ENCODE data around the gene PDZD11. TPM values are rescaled to one million over a fixed set of nuclear protein-coding genes. Genes with fewer than 3 reads are reported as not detected.

PDZD11 gene
- total and polyA plus RNA-seq, 2 donors, result 25.4 to 54.6 TPM

- no peaks in the 10 kb centered on the region for H3K9me3 ChIP-seq (ENCODE audit: control insufficient read depth in 2 of 2, insufficient read depth in 1 of 2, low read length in 1 of 2)
- H3K36me3 ChIP-seq (ENCODE audit: control insufficient read depth in 2 of 2, insufficient read depth in 2 of 2, low read length in 1 of 2), result no peaks in the 10 kb centered on the region
- no peak within 1 kb of the TSS for H3K27ac ChIP-seq (ENCODE audit: low read depth in 1 of 2, low read length in 1 of 2)
- no peaks in the 10 kb centered on the region for H3K27me3 ChIP-seq (ENCODE audit: control insufficient read depth in 2 of 2, insufficient read depth in 1 of 2, low read length in 1 of 2)
- H3K4me3 ChIP-seq (ENCODE audit: low read length in 2 of 2), result no peak within 1 kb of the TSS
- DNase-seq (ENCODE audit: low read depth in 6 of 9, low spot score in 9 of 9), result no peak
- no peaks in the 10 kb centered on the region for H3K4me1 ChIP-seq (ENCODE audit: control insufficient read depth in 2 of 2, insufficient read depth in 2 of 2, low read length in 2 of 2)
These were observed 21.7 kb downstream of the PDZD11 start, which contains the start of gene ARR3 for GRCh38 chrX:70268034-70268433. Gene ARR3, plus strand, starts transcription at chrX:70268334. Its CDS starts 1,052 bp downstream, at chrX:70269386.

- Histone ChIP-seq H3K9me3 (ENCODE audit: control insufficient read depth in 2 of 2, insufficient read depth in 1 of 2, low read length in 1 of 2) (no peaks in the 10 kb centered on the region), H3K4me3 (ENCODE audit: low read length in 2 of 2) (no peak overlapping the region), H3K27me3 (ENCODE audit: control insufficient read depth in 2 of 2, insufficient read depth in 1 of 2, low read length in 1 of 2) (no peaks in the 10 kb centered on the region), H3K36me3 (ENCODE audit: control insufficient read depth in 2 of 2, insufficient read depth in 2 of 2, low read length in 1 of 2) (no peaks in the 10 kb centered on the region), H3K4me1 (ENCODE audit: control insufficient read depth in 2 of 2, insufficient read depth in 2 of 2, low read length in 2 of 2) (no peaks in the 10 kb centered on the region), H3K27ac (ENCODE audit: low read depth in 1 of 2, low read length in 1 of 2) (no peak overlapping the region)
- 90% methylated on average over 3 of the region's 3 CpGs for WGBS
- DNase-seq (ENCODE audit: low read depth in 6 of 9, low spot score in 9 of 9), result no peak
These were observed 24.9 kb downstream of the PDZD11 start for GRCh38 chrX:70264784-70265183.

DNA sequence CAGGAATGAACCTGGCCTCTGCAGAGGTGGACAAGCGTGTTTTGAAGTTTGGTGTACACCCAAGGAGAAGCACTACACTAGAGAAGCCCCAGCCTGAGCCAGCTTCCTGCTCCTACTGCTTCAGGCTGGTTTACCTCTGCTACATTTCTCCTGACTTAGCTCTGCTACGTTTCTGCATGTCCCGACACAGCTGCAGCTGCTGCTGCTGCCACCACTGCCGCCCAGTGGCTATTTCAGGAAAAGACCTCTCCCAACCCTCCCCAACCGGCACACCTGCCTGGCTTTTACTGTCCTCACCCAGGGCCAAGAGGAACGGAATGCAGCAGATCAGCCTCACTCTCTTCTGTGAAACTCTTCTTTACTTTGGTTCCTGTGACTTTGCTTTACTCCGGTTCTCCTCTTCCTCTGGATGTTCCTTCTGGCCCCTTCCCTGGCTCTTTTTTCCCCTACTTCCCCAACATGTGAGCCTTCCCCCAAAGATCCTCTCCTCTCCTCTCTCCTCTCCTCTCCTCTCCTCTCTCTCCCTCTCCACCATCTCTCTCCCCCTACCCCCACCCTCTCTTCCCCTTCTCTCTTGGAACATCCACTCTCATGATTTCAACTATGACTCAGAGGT, 26.7 kb downstream of the PDZD11 start:
- H3K27ac ChIP-seq (ENCODE audit: low read depth in 1 of 2, low read length in 1 of 2), result no peak overlapping the region
- no peaks in the 10 kb centered on the region for H3K36me3 ChIP-seq (ENCODE audit: control insufficient read depth in 2 of 2, insufficient read depth in 2 of 2, low read length in 1 of 2)
- no peaks in the 10 kb centered on the region for H3K27me3 ChIP-seq (ENCODE audit: control insufficient read depth in 2 of 2, insufficient read depth in 1 of 2, low read length in 1 of 2)
- H3K4me3 ChIP-seq (ENCODE audit: low read length in 2 of 2), result no peak overlapping the region
- WGBS, result 39% methylated on average over 7 of the region's 7 CpGs
- no peaks in the 10 kb centered on the region for H3K9me3 ChIP-seq (ENCODE audit: control insufficient read depth in 2 of 2, insufficient read depth in 1 of 2, low read length in 1 of 2)
- no peaks in the 10 kb centered on the region for H3K4me1 ChIP-seq (ENCODE audit: control insufficient read depth in 2 of 2, insufficient read depth in 2 of 2, low read length in 2 of 2)
- DNase-seq (ENCODE audit: low read depth in 6 of 9, low spot score in 9 of 9), result peak in 8 of 9 donors; percentile 2 to 55 (median 22)

DNA sequence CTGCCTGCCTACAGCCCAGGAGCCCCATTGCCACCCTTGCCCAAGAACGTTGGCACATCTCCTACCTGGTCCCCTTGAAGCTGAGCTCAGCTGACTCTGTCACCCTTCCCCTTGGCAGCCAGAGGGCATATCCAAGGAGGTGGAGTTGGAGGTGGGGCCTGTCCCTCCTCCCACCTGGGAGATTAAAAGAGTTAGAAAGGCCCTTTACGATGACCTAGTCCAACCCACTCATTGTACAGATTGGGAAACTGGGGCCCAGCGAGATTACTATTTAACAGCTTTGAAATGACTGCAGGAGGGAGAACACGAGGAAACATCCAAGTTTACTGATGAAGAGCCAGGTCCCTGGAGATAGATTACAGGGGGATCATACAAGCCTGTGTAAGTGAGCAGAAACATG, 29.6 kb downstream of the PDZD11 start, which contains the start of gene P2RY4:
Gene P2RY4 (minus strand): TSS at position 101 of the 400 bp plus-strand sequence. CDS start 580 bp downstream, outside the sequence.
- no peak for DNase-seq (ENCODE audit: low read depth in 6 of 9, low spot score in 9 of 9)
- no peaks in the 10 kb centered on the region for H3K4me1 ChIP-seq (ENCODE audit: control insufficient read depth in 2 of 2, insufficient read depth in 2 of 2, low read length in 2 of 2)
- 93% methylated on average over 4 of the region's 4 CpGs for WGBS
- H3K27me3 ChIP-seq (ENCODE audit: control insufficient read depth in 2 of 2, insufficient read depth in 1 of 2, low read length in 1 of 2), result no peaks in the 10 kb centered on the region
- H3K36me3 ChIP-seq (ENCODE audit: control insufficient read depth in 2 of 2, insufficient read depth in 2 of 2, low read length in 1 of 2), result no peaks in the 10 kb centered on the region
- H3K27ac ChIP-seq (ENCODE audit: low read depth in 1 of 2, low read length in 1 of 2), result no peak within 1 kb of the TSS
- no peaks in the 10 kb centered on the region for H3K9me3 ChIP-seq (ENCODE audit: control insufficient read depth in 2 of 2, insufficient read depth in 1 of 2, low read length in 1 of 2)
- no peak within 1 kb of the TSS for H3K4me3 ChIP-seq (ENCODE audit: low read length in 2 of 2)

- Histone ChIP-seq H3K4me3 (ENCODE audit: low read length in 2 of 2) (no peak overlapping the region), H3K27ac (ENCODE audit: low read depth in 1 of 2, low read length in 1 of 2) (no peak overlapping the region), H3K4me1 (ENCODE audit: control insufficient read depth in 2 of 2, insufficient read depth in 2 of 2, low read length in 2 of 2) (no peaks in the 10 kb centered on the region), H3K9me3 (ENCODE audit: control insufficient read depth in 2 of 2, insufficient read depth in 1 of 2, low read length in 1 of 2) (no peaks in the 10 kb centered on the region), H3K27me3 (ENCODE audit: control insufficient read depth in 2 of 2, insufficient read depth in 1 of 2, low read length in 1 of 2) (no peaks in the 10 kb centered on the region), H3K36me3 (ENCODE audit: control insufficient read depth in 2 of 2, insufficient read depth in 2 of 2, low read length in 1 of 2) (no peaks in the 10 kb centered on the region)
- no peak for DNase-seq (ENCODE audit: low read depth in 6 of 9, low spot score in 9 of 9)
- 93% methylated on average over 5 of the region's 5 CpGs for WGBS
These were observed 32.1 kb downstream of the PDZD11 start for GRCh38 chrX:70257423-70258288.

- Histone ChIP-seq H3K36me3 (ENCODE audit: control insufficient read depth in 2 of 2, insufficient read depth in 2 of 2, low read length in 1 of 2) (no peaks in the 10 kb centered on the region), H3K4me1 (ENCODE audit: control insufficient read depth in 2 of 2, insufficient read depth in 2 of 2, low read length in 2 of 2) (no peaks in the 10 kb centered on the region), H3K4me3 (ENCODE audit: low read length in 2 of 2) (no peak overlapping the region), H3K27me3 (ENCODE audit: control insufficient read depth in 2 of 2, insufficient read depth in 1 of 2, low read length in 1 of 2) (no peaks in the 10 kb centered on the region), H3K27ac (ENCODE audit: low read depth in 1 of 2, low read length in 1 of 2) (no peak overlapping the region), H3K9me3 (ENCODE audit: control insufficient read depth in 2 of 2, insufficient read depth in 1 of 2, low read length in 1 of 2) (no peaks in the 10 kb centered on the region)
- WGBS, result 97% methylated on average over 2 of the region's 2 CpGs
- DNase-seq (ENCODE audit: low read depth in 6 of 9, low spot score in 9 of 9), result no peak
These were observed 34.3 kb downstream of the PDZD11 start for GRCh38 chrX:70255452-70255851.

GRCh38 chrX:70254909-70255308, 34.8 kb downstream of the PDZD11 start:
- Histone ChIP-seq H3K27ac (ENCODE audit: low read depth in 1 of 2, low read length in 1 of 2) (no peak overlapping the region), H3K4me1 (ENCODE audit: control insufficient read depth in 2 of 2, insufficient read depth in 2 of 2, low read length in 2 of 2) (no peaks in the 10 kb centered on the region), H3K27me3 (ENCODE audit: control insufficient read depth in 2 of 2, insufficient read depth in 1 of 2, low read length in 1 of 2) (no peaks in the 10 kb centered on the region), H3K36me3 (ENCODE audit: control insufficient read depth in 2 of 2, insufficient read depth in 2 of 2, low read length in 1 of 2) (no peaks in the 10 kb centered on the region), H3K4me3 (ENCODE audit: low read length in 2 of 2) (no peak overlapping the region), H3K9me3 (ENCODE audit: control insufficient read depth in 2 of 2, insufficient read depth in 1 of 2, low read length in 1 of 2) (no peaks in the 10 kb centered on the region)
- DNase-seq (ENCODE audit: low read depth in 6 of 9, low spot score in 9 of 9), result no peak
- 98% methylated on average over 3 of the region's 3 CpGs for WGBS

GRCh38 chrX:70254063-70254400, 35.7 kb downstream of the PDZD11 start:
- 97% methylated on average over 1 of the region's 1 CpG for WGBS
- DNase-seq (ENCODE audit: low read depth in 6 of 9, low spot score in 9 of 9), result no peak
- Histone ChIP-seq H3K4me1 (ENCODE audit: control insufficient read depth in 2 of 2, insufficient read depth in 2 of 2, low read length in 2 of 2) (no peaks in the 10 kb centered on the region), H3K27me3 (ENCODE audit: control insufficient read depth in 2 of 2, insufficient read depth in 1 of 2, low read length in 1 of 2) (no peaks in the 10 kb centered on the region), H3K9me3 (ENCODE audit: control insufficient read depth in 2 of 2, insufficient read depth in 1 of 2, low read length in 1 of 2) (no peaks in the 10 kb centered on the region), H3K27ac (ENCODE audit: low read depth in 1 of 2, low read length in 1 of 2) (no peak overlapping the region), H3K4me3 (ENCODE audit: low read length in 2 of 2) (no peak overlapping the region), H3K36me3 (ENCODE audit: control insufficient read depth in 2 of 2, insufficient read depth in 2 of 2, low read length in 1 of 2) (no peaks in the 10 kb centered on the region)

DNA sequence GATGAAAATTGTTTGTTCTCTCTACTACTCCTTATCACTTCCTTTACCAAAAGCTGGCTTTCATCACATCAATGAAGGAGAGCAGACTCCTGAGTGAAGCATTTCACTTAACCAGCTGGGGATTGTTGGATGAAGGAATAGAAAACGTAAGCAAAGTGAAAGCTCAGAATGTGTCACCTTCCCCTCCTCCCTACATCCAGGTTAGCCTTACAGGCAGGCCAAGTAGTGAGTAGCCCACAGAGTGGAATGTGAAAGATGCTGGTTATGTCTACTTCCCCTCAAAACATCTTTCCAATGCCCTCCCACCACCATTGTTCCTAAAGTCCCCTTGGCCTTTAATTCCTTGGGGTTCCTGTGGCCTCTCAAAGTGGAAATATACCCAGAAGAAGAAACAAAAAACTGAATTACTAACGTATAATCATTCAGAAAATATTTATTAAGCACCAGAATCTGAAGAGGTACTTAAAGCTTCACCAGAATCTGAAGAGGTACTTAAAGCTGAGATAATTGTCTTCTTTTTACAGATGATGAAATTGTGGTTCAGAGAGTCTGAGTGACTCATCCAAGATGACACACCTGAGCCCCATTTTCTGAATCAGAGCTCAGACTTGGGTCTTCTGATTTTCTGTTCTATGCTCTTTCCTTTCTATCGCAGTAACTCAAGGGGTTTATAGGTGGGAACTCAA, 36.2 kb downstream of the PDZD11 start:
- Histone ChIP-seq H3K4me1 (ENCODE audit: control insufficient read depth in 2 of 2, insufficient read depth in 2 of 2, low read length in 2 of 2) (no peaks in the 10 kb centered on the region), H3K9me3 (ENCODE audit: control insufficient read depth in 2 of 2, insufficient read depth in 1 of 2, low read length in 1 of 2) (no peaks in the 10 kb centered on the region), H3K4me3 (ENCODE audit: low read length in 2 of 2) (no peak overlapping the region), H3K27me3 (ENCODE audit: control insufficient read depth in 2 of 2, insufficient read depth in 1 of 2, low read length in 1 of 2) (no peaks in the 10 kb centered on the region), H3K27ac (ENCODE audit: low read depth in 1 of 2, low read length in 1 of 2) (no peak overlapping the region), H3K36me3 (ENCODE audit: control insufficient read depth in 2 of 2, insufficient read depth in 2 of 2, low read length in 1 of 2) (no peaks in the 10 kb centered on the region)
- WGBS, result 96% methylated on average over 3 of the region's 3 CpGs
- DNase-seq (ENCODE audit: low read depth in 6 of 9, low spot score in 9 of 9), result no peak
